Naive thymus-derived CD4-positive, alpha-beta T cell (primary cell): Measurements from ENCODE around the gene CRYBG2. TPM values are rescaled to one million over a fixed set of nuclear protein-coding genes. Genes with fewer than 3 reads are reported as not detected.
"Not testable (repeated sequence)": the region's sequence is repeated elsewhere in the genome, so short reads cannot be mapped to it uniquely, and the experiment has no call there.

Source experiments
- ATAC-seq: fragments of 150-1000 bp; cut with Tn5 transposase; 2 replicates; pipeline ENCODE4 v1.10.0; 2021; ENCODE audit warnings: mild to moderate bottlenecking, moderate library complexity
- CTCF ChIA-PET: fragments of 350-600 bp; sonication (Branson Sonifier 250); formaldehyde crosslinking; loops from one replicate; lab custom pipeline; 2021; ENCODE audit warnings: antibody characterized with exemption; lab: Charles Lee
- POLR2A ChIA-PET: fragments of 350-600 bp; sonication (Branson Sonifier 250); formaldehyde crosslinking; loops from one replicate; lab custom pipeline; 2021; ENCODE audit warnings: antibody characterized with exemption, inconsistent platforms; lab: Charles Lee
- DNase-seq, 9 donors: peaks; one replicate each; pipeline versions ENCODE4 v3.0.0 to v3.0.0-alpha.2; 2020 to 2022; ENCODE audit warnings: mixed read lengths in 1 of 9
- H3K27ac ChIP-seq: one replicate; pipeline ENCODE4 v1.7.0; 2013; ENCODE audit warnings: mild to moderate bottlenecking, low read depth, low read length, moderate library complexity
- H3K27me3 ChIP-seq, 2 donors: one replicate each; pipeline ENCODE4 v1.7.0; 2013; ENCODE audit warnings: low read length in 2 of 2, mild to moderate bottlenecking in 2 of 2, moderate library complexity in 2 of 2; ENCODE audit not compliant: control insufficient read depth in 2 of 2, insufficient read depth in 2 of 2
- H3K36me3 ChIP-seq, 3 experiments: 1 replicate in 2 of 3; 2 replicates in 1 of 3; pipeline ENCODE4 v1.7.0; 2013; ENCODE audit warnings: low read length in 3 of 3, mild to moderate bottlenecking in 3 of 3, moderate library complexity in 1 of 3; ENCODE audit not compliant: insufficient read depth in 3 of 3, control insufficient read depth in 2 of 3
- H3K4me1 ChIP-seq, 2 donors: one replicate each; pipeline ENCODE4 v1.7.0; 2013; ENCODE audit warnings: low read length in 2 of 2, mild to moderate bottlenecking in 2 of 2, moderate library complexity in 1 of 2; ENCODE audit not compliant: control insufficient read depth in 2 of 2, insufficient read depth in 2 of 2
- H3K4me3 ChIP-seq: 2 replicates; pipeline ENCODE4 v1.7.0; 2013; ENCODE audit warnings: mild to moderate bottlenecking, low read length
- H3K9me3 ChIP-seq, 3 experiments: 1 replicate in 2 of 3; 2 replicates in 1 of 3; pipeline ENCODE4 v1.7.0; 2013; ENCODE audit warnings: low read length in 3 of 3; ENCODE audit not compliant: control insufficient read depth in 2 of 3
- H3K27ac Mint-ChIP-seq, 9 donors: one replicate each; pipeline ENCODE4 v1.8.0; 2020 to 2022; ENCODE audit warnings: mixed read lengths in 9 of 9, mild to moderate bottlenecking in 8 of 9, moderate library complexity in 5 of 9, inconsistent platforms in 2 of 9
- H3K27me3 Mint-ChIP-seq, 5 donors: one replicate each; pipeline ENCODE4 v1.8.0; 2021 to 2022; ENCODE audit warnings: mixed read lengths in 5 of 5, mild to moderate bottlenecking in 1 of 5
- H3K36me3 Mint-ChIP-seq, 5 donors: one replicate each; pipeline ENCODE4 v1.8.0; 2020 to 2022; ENCODE audit warnings: mixed read lengths in 5 of 5, mild to moderate bottlenecking in 3 of 5, inconsistent platforms in 1 of 5
- H3K4me1 Mint-ChIP-seq, 7 donors: one replicate each; pipeline ENCODE4 v1.8.0; 2020 to 2022; ENCODE audit warnings: mixed read lengths in 7 of 7, mild to moderate bottlenecking in 3 of 7, inconsistent platforms in 1 of 7
- H3K4me3 Mint-ChIP-seq, 10 donors: one replicate each; pipeline ENCODE4 v1.8.0; 2020 to 2022; ENCODE audit warnings: mild to moderate bottlenecking in 10 of 10, mixed read lengths in 10 of 10, moderate library complexity in 6 of 10, inconsistent platforms in 2 of 10
- H3K9me3 Mint-ChIP-seq, 11 donors: one replicate each; pipeline ENCODE4 v1.8.0; 2020 to 2022; ENCODE audit warnings: mixed read lengths in 11 of 11, mild to moderate bottlenecking in 4 of 11, inconsistent platforms in 1 of 11, moderate library complexity in 1 of 11
- intact Hi-C, 2 donors: fragments of 100-400 bp; cut with micrococcal nuclease; formaldehyde crosslinking; loops; one replicate each; pipeline ENCODE4 v1.15.1; 2023
- polyA plus RNA-seq, 2 donors: library from polyadenylated mRNA; unstranded; fragments of 300-500 nt; fragmentation: Illumina TruSeq; gene quantifications; one replicate each; pipeline ENCODE4 v1.2.3, GENCODE V29; 2021
- total RNA-seq, 6 experiments: library from RNA in 5 of 6; stranded (reverse) in 5 of 6; gene quantifications; 1 replicate in 5 of 6; 2 replicates in 1 of 6; pipeline ENCODE4 v1.2.3 and lab custom pipeline; 2021 to 2026

CRYBG2 gene
- total and polyA plus RNA-seq, 7 experiments from 2014 or later: 0.59 to 1.5 (median 1.1) TPM; not detected in 2

DNA sequence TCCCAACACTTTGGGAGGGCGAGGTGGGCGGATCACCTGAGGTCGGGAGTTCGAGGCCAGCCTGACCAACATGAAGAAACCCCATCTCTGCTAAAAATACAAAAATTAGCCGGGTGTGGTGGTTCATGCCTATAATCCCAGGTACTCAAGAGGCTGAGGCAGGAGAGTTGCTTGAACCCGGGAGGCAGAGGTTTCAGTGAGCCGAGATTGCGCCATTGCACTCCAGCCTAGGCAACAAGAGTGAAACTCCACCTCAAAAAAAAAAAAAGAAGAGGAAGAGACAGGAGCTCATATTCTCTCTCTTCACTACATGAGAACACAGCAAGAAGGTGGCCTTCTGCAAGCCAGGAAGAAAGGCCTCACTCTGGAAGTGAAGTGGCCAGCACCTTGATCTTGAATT, 20.6 kb downstream of the CRYBG2 start:
- CTCF ChIA-PET: interaction anchor here (0.6 kb wide), 3 partner anchors 26 to 65 kb away, joined by 3 to 4 read pairs (median 3); no protein-coding TSS in a partner anchor
- Mint-ChIP-seq H3K27me3 (peaks cover 0 to 20% (median 0%) of the 10 kb centered on the region in 5 donors), H3K4me1 (peaks cover 0 to 13% (median 10%) of the 10 kb centered on the region in 7 donors), H3K27ac (peak overlapping the region in 1 of 9 donors; percentile 21)
- POLR2A ChIA-PET: interaction anchor here (0.7 kb wide), 1 partner anchor 1346 kb away, joined by 4 read pairs; no protein-coding TSS in a partner anchor
- H3K27ac ChIP-seq, H3K4me3 Mint-ChIP-seq, H3K36me3 ChIP-seq, H3K27me3 ChIP-seq, intact Hi-C loops, H3K9me3 Mint-ChIP-seq, H3K4me3 ChIP-seq, H3K9me3 ChIP-seq, H3K4me1 ChIP-seq, H3K36me3 Mint-ChIP-seq, ATAC-seq, DNase-seq: not testable (repeated sequence)

DNA sequence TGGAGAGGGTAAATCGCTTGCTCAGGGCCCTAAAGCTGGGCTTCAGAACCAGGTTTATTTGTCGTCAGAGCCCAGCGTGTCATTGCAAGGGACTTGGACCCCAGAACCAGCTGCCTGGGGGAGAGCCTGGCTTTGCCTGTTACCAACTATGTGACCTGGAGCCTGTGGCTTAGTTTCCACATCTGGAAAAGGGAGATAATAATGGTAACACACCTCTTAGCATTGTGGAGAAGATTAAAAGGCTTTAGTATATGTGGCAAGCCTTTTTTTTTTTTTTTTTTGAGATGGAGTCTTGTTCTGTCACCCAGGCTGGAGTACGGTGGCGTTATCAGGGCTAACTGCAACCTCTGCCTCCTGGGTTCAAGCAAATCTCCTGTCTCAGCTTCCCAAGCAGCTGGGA, 23.7 kb downstream of the CRYBG2 start:
- H3K36me3 ChIP-seq: no peaks in the 10 kb centered on the region
- H3K27ac Mint-ChIP-seq: no peak overlapping the region
- H3K4me1 ChIP-seq: peaks cover 1 to 5% of the 10 kb centered on the region in 2 donors
- H3K27me3 ChIP-seq: no peaks in the 10 kb centered on the region
- POLR2A ChIA-PET: interaction anchor here (0.6 to 35.3 kb wide), 3 partner anchors 48 to 825 kb away, joined by 3 to 1967 read pairs (median 3); partner anchors contain the start of gene SH3BGRL3
- H3K9me3 ChIP-seq: no peaks in the 10 kb centered on the region
- H3K4me1 Mint-ChIP-seq: peaks cover 0 to 4% (median under 1%) of the 10 kb centered on the region in 7 donors
- H3K4me3 Mint-ChIP-seq: no peak overlapping the region
- H3K4me3 ChIP-seq: no peak overlapping the region
- ATAC-seq (no peak), DNase-seq (no peak)
- peaks cover 0 to 4% (median 0%) of the 10 kb centered on the region in 5 donors for H3K36me3 Mint-ChIP-seq
- no peak overlapping the region for H3K27ac ChIP-seq
- intact Hi-C loops: no loop called here
- H3K9me3 Mint-ChIP-seq: no peaks in the 10 kb centered on the region
- peaks cover 0 to 10% (median 0%) of the 10 kb centered on the region in 5 donors for H3K27me3 Mint-ChIP-seq
- CTCF ChIA-PET: interaction anchor here (19.8 kb wide), 1 partner anchor 48 kb away, joined by 541 read pairs; the partner anchor contains the start of gene SH3BGRL3

DNA sequence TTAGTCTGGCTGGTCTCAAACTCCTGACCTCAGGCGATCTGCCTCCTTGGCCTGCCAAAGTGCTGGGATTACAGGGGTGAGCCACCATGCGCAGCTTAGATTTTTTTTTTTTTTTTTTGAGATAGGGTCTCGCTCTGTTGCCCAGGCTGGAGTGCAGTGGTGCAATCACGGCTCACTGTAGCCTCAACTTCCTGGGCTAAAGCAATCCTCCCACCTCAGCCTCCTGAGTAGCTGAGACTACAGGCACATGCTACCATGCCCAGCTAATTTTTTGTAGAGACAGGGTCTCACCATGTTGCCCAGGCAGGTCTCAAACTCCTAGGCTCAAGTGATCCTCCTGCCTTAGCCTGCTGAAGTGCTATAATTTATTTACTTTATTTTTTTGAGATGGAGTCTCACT, 24.6 kb downstream of the CRYBG2 start:
- H3K27ac Mint-ChIP-seq, H3K27ac ChIP-seq, H3K9me3 ChIP-seq, H3K27me3 ChIP-seq, H3K27me3 Mint-ChIP-seq, H3K4me3 ChIP-seq, DNase-seq, H3K36me3 Mint-ChIP-seq, H3K36me3 ChIP-seq, H3K9me3 Mint-ChIP-seq, intact Hi-C loops, H3K4me1 ChIP-seq, H3K4me1 Mint-ChIP-seq, ATAC-seq, H3K4me3 Mint-ChIP-seq: not testable (repeated sequence)
- ChIA-PET POLR2A (interaction anchor here (0.6 to 35.3 kb wide), 3 partner anchors 47 to 573 kb away, joined by 3 to 1967 read pairs (median 4); partner anchors contain the start of gene SH3BGRL3), CTCF (interaction anchor here (0.6 to 19.8 kb wide), 2 partner anchors 34 to 47 kb away, joined by 6 to 541 read pairs; partner anchors contain the start of gene SH3BGRL3)

DNA sequence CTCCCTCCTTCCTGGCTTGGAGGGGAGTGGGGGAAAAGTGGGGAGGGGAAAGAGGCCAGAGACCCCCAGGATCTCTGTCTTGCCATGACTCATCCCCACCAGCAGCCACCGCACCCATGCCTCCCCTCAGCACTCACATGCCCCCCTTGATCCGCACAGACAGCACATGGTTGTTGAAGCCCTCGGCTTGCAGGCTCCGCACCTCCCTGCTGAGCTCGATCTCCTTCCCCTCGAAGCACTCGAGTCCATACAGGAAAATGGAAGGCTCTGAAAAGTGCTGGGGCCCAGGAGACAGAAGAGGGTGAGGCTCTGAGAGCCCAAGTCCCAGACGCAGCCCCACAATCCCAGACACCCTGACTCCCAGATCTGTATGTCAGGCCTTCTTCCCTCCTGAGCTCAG, 25.3 kb downstream of the CRYBG2 start:
- Mint-ChIP-seq H3K27me3 (peaks cover 0 to 2% (median 0%) of the 10 kb centered on the region in 5 donors), H3K27ac (peak overlapping the region in 1 of 9 donors; percentile 78), H3K36me3 (peaks cover 0 to 10% (median 3%) of the 10 kb centered on the region in 5 donors), H3K9me3 (no peaks in the 10 kb centered on the region), H3K4me1 (peaks cover 0 to 11% (median 4%) of the 10 kb centered on the region in 7 donors), H3K4me3 (no peak overlapping the region)
- Histone ChIP-seq H3K4me1 (peaks cover 0 to 1% of the 10 kb centered on the region in 2 donors), H3K4me3 (no peak overlapping the region), H3K27me3 (no peaks in the 10 kb centered on the region), H3K36me3 (peaks cover 0 to 8% (median 0%) of the 10 kb centered on the region in 3 experiments), H3K27ac (no peak overlapping the region), H3K9me3 (no peaks in the 10 kb centered on the region)
- intact Hi-C loops: no loop called here
- ChIA-PET POLR2A (interaction anchor here (0.8 to 35.3 kb wide), 2 partner anchors 47 to 572 kb away, joined by 4 to 1967 read pairs; partner anchors contain the start of gene SH3BGRL3), CTCF (interaction anchor here (0.6 to 19.8 kb wide), 2 partner anchors 35 to 47 kb away, joined by 6 to 541 read pairs; partner anchors contain the start of gene SH3BGRL3)
- no peak for DNase-seq
- ATAC-seq: no peak

DNA sequence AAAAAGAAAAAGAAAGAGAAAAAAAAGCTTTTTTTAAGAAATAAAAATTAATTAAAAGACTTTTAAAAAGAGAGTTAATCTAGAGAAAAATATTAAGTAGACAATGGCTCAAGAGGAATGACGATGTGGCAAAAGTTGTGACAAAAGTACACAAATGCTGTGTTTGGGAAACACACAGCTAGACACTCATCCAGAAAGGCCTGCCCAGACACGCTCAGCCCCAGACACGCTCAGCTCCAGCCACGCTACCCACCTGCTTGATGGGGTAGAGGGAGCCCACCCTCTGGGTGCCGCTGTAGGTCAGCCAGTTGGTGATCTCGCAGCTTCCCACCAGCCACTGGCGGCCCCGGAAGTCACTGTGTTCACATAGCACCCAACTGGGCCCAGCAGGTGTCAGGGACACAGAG, 26.0 kb downstream of the CRYBG2 start:
- no peak overlapping the region for H3K27ac ChIP-seq
- no peaks in the 10 kb centered on the region for H3K9me3 ChIP-seq
- peaks cover 0 to 14% (median 0%) of the 10 kb centered on the region in 3 experiments for H3K36me3 ChIP-seq
- Mint-ChIP-seq H3K27ac (no peak overlapping the region), H3K27me3 (peaks cover 0 to 2% (median 0%) of the 10 kb centered on the region in 5 donors), H3K9me3 (no peaks in the 10 kb centered on the region), H3K36me3 (peaks cover 0 to 15% (median 7%) of the 10 kb centered on the region in 5 donors), H3K4me1 (peaks cover 6 to 18% (median 9%) of the 10 kb centered on the region in 7 donors), H3K4me3 (no peak overlapping the region)
- peaks cover 0 to 3% of the 10 kb centered on the region in 2 donors for H3K4me1 ChIP-seq
- no peaks in the 10 kb centered on the region for H3K27me3 ChIP-seq
- ChIA-PET POLR2A (interaction anchor here (1.3 to 35.3 kb wide), 4 partner anchors 10 to 67 kb away, joined by 3 to 1967 read pairs (median 4); partner anchors contain the start of genes CD52 and SH3BGRL3), CTCF (interaction anchor here (0.6 to 19.8 kb wide), 2 partner anchors 46 to 481 kb away, joined by 3 to 541 read pairs; partner anchors contain the start of gene SH3BGRL3)
- DNase-seq (no peak), ATAC-seq (no peak)
- no peak overlapping the region for H3K4me3 ChIP-seq
- intact Hi-C loops: no loop called here

DNA sequence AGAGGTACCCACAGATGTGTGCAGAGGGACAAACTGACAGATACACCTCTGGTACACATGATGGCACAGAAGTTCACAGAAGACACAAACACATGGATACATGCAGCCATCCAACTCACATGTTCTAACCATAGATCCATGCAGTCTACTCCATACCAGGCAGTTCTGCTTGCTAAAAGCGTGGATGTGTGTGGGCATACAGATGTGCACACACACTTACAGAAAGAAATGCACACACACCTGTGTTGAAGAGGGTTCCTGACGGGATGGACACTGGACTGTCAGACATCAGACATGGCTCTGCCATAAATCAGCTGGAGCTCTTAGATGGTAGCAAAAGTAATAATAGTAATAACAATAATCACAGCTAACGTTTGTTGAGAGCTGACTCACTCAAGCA, 29.4 kb downstream of the CRYBG2 start:
- no peaks in the 10 kb centered on the region for H3K9me3 Mint-ChIP-seq
- no peak for DNase-seq
- H3K36me3 Mint-ChIP-seq: peaks cover 10 to 37% (median 20%) of the 10 kb centered on the region in 5 donors
- Histone ChIP-seq H3K4me1 (peaks cover 27 to 34% of the 10 kb centered on the region in 2 donors), H3K27ac (peak overlapping the region; percentile 9), H3K4me3 (no peak overlapping the region), H3K36me3 (peaks cover 0 to 43% (median 20%) of the 10 kb centered on the region in 3 experiments), H3K9me3 (no peaks in the 10 kb centered on the region), H3K27me3 (no peaks in the 10 kb centered on the region)
- peak overlapping the region in 8 of 9 donors; percentile 19 to 94 (median 62) for H3K27ac Mint-ChIP-seq
- H3K4me1 Mint-ChIP-seq: peaks cover 21 to 46% (median 33%) of the 10 kb centered on the region in 7 donors
- intact Hi-C loops: no loop called here
- ChIA-PET POLR2A (interaction anchor here (2.4 to 35.3 kb wide), 3 partner anchors 16 to 43 kb away, joined by 9 to 1967 read pairs (median 286); partner anchors contain the start of genes SH3BGRL3 and UBXN11), CTCF (interaction anchor here (0.6 to 19.8 kb wide), 4 partner anchors 39 to 89 kb away, joined by 3 to 541 read pairs (median 5); partner anchors contain the start of gene SH3BGRL3)
- no peak overlapping the region for H3K4me3 Mint-ChIP-seq
- H3K27me3 Mint-ChIP-seq: no peaks in the 10 kb centered on the region
- no peak for ATAC-seq
